Activated CD4-positive, CD25-positive, alpha-beta regulatory T cell (primary cell): Measurements from ENCODE around the gene SARM1.
A peak's percentile ranks its signal among the peaks of the same experiment; 100 is the strongest.
"Not testable (repeated sequence)": the region's sequence is repeated elsewhere in the genome, so short reads cannot be mapped to it uniquely, and the experiment has no call there.

Experiments used
- DNase-seq, 4 experiments: peaks; one replicate each; lab custom pipeline; 2025; lab: John Stamatoyannopoulos, UW

The SARM1 gene

GRCh38 chr17:28371245-28372202 is at the start of gene SARM1:
Gene SARM1 (plus strand): TSS chr17:28371694. CDS start chr17:28372033, 339 bp downstream.
- DNase-seq = peak; percentile 60 to 70 (median 67)

DNA sequence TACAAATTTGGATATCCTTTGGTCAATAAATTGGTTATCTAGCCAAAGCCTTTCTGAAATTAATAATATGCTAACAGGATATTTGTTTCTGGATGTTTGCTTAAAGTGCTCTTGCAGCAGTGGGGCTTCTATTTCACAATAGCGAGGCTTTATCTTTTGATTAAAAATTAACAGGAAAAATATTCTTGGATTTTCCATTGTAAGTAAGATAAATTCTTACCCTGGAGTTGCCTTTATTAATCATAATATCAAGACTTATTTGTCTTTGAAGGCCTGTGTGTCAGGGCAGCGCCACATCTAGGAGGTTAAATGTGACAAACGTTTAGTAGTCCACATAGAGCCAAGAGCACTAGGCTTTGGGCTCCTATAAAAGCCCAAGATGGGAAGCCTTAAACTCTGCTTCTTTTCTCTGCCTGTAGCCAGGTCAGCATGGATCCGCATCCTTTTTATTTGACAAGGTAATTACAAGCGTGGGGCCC is 47.2 kb upstream of the SARM1 start:
- DNase-seq = no peak

GRCh38 chr17:28324781-28325180 is 46.7 kb upstream of the SARM1 start:
- no peak for DNase-seq

GRCh38 chr17:28325211-28325610 is 46.3 kb upstream of the SARM1 start:
- no peak for DNase-seq

GRCh38 chr17:28326114-28326513 is 45.4 kb upstream of the SARM1 start:
- no peak for DNase-seq

- no peak for DNase-seq
Measured at GRCh38 chr17:28327031-28327607, 44.4 kb upstream of the SARM1 start.

DNA sequence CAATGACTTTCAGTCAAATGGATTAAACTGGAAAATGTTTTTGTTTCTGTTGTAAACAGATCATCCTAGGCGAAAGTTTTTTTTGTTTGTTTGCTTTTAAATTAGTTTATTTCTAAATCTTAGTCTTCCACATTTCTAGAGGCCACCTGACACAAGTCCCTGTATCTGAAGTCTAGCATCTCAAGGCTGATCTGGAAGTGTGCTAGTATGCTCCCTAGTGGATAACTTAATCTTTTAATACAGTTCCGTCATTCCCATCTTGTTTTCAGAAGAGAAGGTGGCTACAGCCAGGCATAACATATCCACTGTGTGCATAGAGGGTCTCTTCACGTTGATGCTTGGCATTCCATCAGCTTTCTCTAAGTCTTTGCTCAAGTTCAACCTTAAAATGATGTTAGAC is 43.8 kb upstream of the SARM1 start:
- no peak for DNase-seq

DNA sequence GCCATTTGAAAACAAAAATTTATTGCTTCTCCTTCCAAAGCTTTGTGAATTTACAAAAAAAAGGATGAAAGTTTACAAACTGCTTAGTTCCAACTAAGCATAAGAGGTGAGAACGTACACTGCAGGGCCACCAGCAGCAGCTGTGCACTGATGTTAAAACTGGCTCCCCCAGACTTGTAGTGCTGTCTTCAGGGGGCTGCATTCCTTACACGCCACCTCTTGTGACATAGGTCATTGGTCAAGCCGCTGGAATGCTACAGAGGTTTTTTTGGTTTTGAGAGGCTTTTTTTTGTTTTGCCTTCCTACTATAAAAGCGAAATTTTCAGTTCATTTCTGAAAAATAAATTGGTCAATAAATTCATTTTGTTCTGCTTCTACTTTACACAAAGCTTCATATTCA is 43.2 kb upstream of the SARM1 start:
- no peak for DNase-seq

- DNase-seq = no peak
Measured at GRCh38 chr17:28330671-28331070, 40.8 kb upstream of the SARM1 start.

DNA sequence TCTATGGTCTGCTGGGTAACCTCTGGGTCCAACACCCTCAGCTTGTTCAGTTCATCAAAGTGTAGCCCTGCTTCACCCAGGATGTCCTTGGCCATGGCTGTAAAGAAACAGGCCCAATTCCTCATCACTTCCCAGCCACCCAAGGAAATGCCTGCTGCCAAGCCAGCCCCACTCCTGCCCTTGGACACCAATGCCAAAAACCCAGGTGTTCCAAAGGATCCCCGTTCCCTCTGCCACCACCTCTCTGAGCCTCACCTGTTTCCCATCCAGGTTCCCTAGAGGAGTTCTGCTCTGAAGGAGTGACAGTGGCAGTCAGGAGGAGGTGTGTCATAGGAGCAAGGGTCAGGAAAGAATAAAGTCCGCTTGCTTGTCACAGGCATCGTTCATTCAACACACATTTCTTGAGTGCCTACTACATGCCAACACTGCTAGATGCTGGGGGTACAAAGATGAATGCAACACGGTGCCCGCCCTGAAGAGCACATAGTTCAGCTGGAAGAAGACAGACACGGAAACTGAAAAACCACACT is 39.5 kb upstream of the SARM1 start:
- DNase-seq = no peak

DNA sequence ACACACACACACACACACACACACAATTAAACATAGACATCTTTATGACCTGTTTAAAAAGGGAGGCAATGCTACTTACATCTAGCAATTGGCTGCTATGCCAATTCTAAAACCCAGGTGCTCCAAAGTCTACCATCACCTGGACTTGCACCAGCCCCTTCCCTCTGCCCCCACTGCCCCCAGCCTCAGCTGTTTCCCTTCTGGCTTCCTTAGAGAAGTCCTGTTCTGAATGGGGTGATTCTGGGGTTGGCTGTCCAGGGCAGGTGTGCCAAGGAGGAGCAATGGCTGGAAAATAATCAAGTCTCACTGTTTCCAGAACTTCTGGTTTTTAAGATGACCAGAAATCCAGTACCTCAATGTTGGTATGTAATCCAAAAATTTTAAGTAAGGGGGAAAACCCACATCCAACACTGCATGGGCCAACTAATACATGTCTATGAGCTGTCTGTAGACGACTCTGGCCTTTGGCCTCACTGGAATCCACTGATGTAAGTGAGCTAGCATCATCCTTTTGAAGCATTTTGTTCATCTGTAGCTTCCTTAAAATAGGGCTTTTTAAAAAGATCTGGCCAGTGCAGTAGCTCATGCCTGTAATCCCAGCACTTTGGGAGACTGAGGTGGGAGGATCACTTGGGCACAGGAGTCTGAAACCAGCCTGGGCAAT is 38.3 kb upstream of the SARM1 start:
- DNase-seq = no peak

DNA sequence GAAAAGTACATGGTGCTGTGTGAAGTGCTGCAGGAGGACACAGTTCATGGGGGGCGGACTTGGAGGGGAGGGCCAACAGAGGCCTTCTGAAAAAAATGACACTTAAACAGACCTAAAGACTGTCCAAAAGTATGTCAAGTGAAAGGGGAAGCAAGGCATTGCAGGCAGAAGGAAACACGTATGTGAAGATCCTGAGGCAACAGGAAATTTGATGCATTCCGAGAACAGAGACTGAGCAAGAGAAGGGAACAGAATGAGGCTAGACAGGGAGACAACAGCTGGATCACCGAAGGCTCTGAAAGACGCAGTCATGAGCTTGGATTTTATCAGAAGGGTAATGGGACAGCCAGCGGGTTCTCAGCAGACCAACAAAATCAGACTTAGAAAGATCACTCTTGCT is 37.3 kb upstream of the SARM1 start:
- no peak for DNase-seq

GRCh38 chr17:28334666-28335200 is 36.8 kb upstream of the SARM1 start:
- no peak for DNase-seq

DNA sequence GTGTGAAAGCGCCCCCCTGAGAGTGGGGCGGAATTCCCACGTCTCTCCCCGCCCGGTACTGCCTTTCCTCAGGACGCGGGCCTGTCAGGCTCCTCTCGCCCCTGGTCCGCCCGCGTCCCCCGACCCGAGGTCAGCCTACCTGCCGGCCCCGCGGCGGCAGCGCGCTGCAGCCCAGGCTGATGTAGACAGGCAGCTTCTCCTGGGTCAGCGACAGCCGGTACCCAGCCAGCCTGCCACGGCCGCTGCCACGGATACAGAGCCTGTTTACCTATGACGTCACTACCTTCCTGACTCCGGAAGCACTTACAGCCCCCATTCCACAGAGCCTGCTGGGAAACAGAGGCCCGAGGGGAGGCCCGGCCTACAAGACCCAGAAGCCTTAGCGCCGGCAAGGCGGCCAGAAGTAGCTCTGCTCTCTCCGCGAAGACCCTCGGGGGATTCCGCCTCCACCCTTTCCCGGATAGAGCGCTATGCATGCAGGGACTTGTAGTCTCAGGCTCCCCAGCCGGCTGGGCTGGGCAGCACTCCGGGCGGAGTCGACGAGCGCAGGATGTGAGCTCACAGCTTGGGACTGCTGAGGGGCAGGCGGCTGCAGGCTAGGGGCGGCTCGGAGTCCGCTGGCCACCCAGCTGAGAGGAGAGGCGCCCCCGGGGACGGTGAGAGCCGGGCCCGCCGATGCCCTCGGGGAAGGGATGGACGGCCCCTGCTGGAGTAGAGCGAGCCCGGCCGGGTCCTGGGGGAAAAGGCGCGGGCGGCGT is 36.1 kb upstream of the SARM1 start, which contains the start of the genes IFT20 and TNFAIP1:
TSS of gene IFT20 (minus strand) at position 272 of the 758 bp plus-strand sequence. CDS start 3,487 bp downstream, outside the sequence.
TSS of gene TNFAIP1 (plus strand) at position 561 of the 758 bp plus-strand sequence. CDS start 3,761 bp downstream, outside the sequence.
- DNase-seq = peak; percentile 88 to 96 (median 93)

GRCh38 chr17:28335959-28336871 is 35.3 kb upstream of the SARM1 start:
- no peak for DNase-seq

GRCh38 chr17:28338056-28338768 is 33.3 kb upstream of the SARM1 start:
- DNase-seq = no peak

DNA sequence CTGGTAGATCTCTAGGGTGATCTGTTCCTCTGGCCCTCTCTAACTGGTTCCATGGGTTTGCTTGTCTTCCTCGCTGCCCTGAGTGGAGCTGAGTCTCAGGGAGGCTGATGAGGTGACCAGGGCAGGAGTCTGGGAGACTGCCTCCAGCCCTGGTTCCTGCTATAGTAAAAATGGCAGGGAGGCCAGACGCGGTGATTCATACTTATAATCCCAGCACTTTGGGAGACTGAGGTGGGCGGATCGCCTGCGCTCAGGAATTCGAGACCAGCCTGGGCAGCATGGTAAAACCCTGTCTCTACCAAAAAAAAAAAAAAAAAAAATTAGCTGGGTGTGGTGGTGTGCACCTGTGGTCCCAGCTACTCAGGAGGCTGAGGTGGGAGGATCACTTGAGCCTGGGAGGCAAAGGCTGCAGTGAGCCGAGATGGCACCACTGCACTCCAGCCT is 32.7 kb upstream of the SARM1 start:
- not testable (repeated sequence) for DNase-seq

GRCh38 chr17:28339431-28339830 is 32.1 kb upstream of the SARM1 start:
- DNase-seq = no peak

DNA sequence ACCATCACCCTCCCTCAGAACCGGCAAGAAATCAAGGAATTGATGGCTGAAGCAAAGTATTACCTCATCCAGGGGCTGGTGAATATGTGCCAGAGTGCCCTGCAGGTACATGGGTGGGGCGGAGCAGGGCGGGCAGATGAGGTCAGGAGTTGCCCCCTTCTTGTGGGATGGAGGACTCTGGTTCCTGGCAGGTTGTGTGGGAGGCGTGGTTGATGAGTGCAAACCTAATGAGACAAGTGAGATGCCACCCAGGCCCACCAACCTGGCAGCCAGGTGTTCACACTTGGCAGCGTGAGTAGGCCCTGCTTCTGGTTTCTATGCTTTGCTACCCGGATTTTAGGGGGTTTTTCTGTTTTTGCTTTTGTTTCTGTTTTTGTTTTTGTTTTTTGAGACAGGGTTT is 31.1 kb upstream of the SARM1 start:
- DNase-seq = no peak
